Smooth muscle cell of the brain vasculature (primary cell): ENCODE measurements around the gene CSNK1E.

Experiments
- DNase-seq: peaks from one replicate; pipeline ENCODE4 v3.0.0-alpha.2; 2012; ENCODE audit warnings: low read depth, low spot score

CSNK1E gene

GRCh38 chr22:38327805-38328204 is 10.6 kb upstream of the CSNK1E start:
- DNase-seq = no peak

GRCh38 chr22:38327396-38327795 is 10.2 kb upstream of the CSNK1E start:
- no peak for DNase-seq

GRCh38 chr22:38325587-38325986 is 8.4 kb upstream of the CSNK1E start:
- DNase-seq = no peak

- no peak for DNase-seq
Observed at GRCh38 chr22:38320605-38321402, 3.6 kb upstream of the CSNK1E start.

GRCh38 chr22:38318792-38319773 is 1.9 kb upstream of the CSNK1E start:
- DNase-seq = no peak

GRCh38 chr22:38317995-38318715 is 922 bp upstream of the CSNK1E start:
- DNase-seq = no peak

GRCh38 chr22:38316364-38317121 is 690 bp downstream of the CSNK1E start:
- DNase-seq = no peak

GRCh38 chr22:38315823-38316363 is 1.3 kb downstream of the CSNK1E start:
- DNase-seq = no peak

GRCh38 chr22:38314933-38315822 is 2.1 kb downstream of the CSNK1E start:
- DNase-seq = no peak

- DNase-seq = no peak
Observed at GRCh38 chr22:38314051-38314932, 2.9 kb downstream of the CSNK1E start.

GRCh38 chr22:38313384-38313955 is 3.8 kb downstream of the CSNK1E start:
- peak; percentile 77 for DNase-seq

- no peak for DNase-seq
Observed at GRCh38 chr22:38312261-38312800, 4.9 kb downstream of the CSNK1E start.

GRCh38 chr22:38311323-38311620 is 6.0 kb downstream of the CSNK1E start:
- no peak for DNase-seq

- DNase-seq = no peak
Observed at GRCh38 chr22:38310518-38311322, 6.5 kb downstream of the CSNK1E start.

GRCh38 chr22:38309614-38310517 is 7.4 kb downstream of the CSNK1E start:
- DNase-seq = no peak

GRCh38 chr22:38308791-38309498 is 8.3 kb downstream of the CSNK1E start:
- DNase-seq = no peak
